ENCODE results near the gene SIGLEC1.

Gene SIGLEC1

GRCh38 chr20:3728876-3729275, 16.5 kb upstream of the SIGLEC1 start:
- DNase-seq (ENCODE audit: low spot score) = no peak

- no peak for DNase-seq (ENCODE audit: low spot score)
These were observed 16.0 kb upstream of the SIGLEC1 start for GRCh38 chr20:3728354-3728753.

- no peak for DNase-seq (ENCODE audit: low spot score)
These were observed 15.1 kb upstream of the SIGLEC1 start for GRCh38 chr20:3727401-3728021.

GRCh38 chr20:3724356-3724755, 12.0 kb upstream of the SIGLEC1 start:
- DNase-seq (ENCODE audit: low spot score) = no peak

GRCh38 chr20:3723284-3723683, 10.9 kb upstream of the SIGLEC1 start:
- no peak for DNase-seq (ENCODE audit: low spot score)

- DNase-seq (ENCODE audit: low spot score) = no peak
These were observed 9.5 kb upstream of the SIGLEC1 start for GRCh38 chr20:3721912-3722311.

- no peak for DNase-seq (ENCODE audit: low spot score)
These were observed 8.2 kb upstream of the SIGLEC1 start for GRCh38 chr20:3720626-3721025.

GRCh38 chr20:3720068-3720467, 7.7 kb upstream of the SIGLEC1 start:
- DNase-seq (ENCODE audit: low spot score) = no peak

GRCh38 chr20:3719046-3719445, 6.6 kb upstream of the SIGLEC1 start:
- DNase-seq (ENCODE audit: low spot score) = no peak

- peak; percentile 80 for DNase-seq (ENCODE audit: low spot score)
These were observed 3.9 kb upstream of the SIGLEC1 start for GRCh38 chr20:3716195-3716834.

GRCh38 chr20:3714092-3714491, 1.7 kb upstream of the SIGLEC1 start:
- no peak for DNase-seq (ENCODE audit: low spot score)

GRCh38 chr20:3711484-3711941, 887 bp downstream of the SIGLEC1 start:
- no peak for DNase-seq (ENCODE audit: low spot score)

- DNase-seq (ENCODE audit: low spot score) = peak; percentile 92
These were observed 1.5 kb downstream of the SIGLEC1 start for GRCh38 chr20:3710703-3711483.

- DNase-seq (ENCODE audit: low spot score) = no peak
These were observed 2.4 kb downstream of the SIGLEC1 start for GRCh38 chr20:3710011-3710466.

GRCh38 chr20:3707508-3707899, 4.9 kb downstream of the SIGLEC1 start:
- no peak for DNase-seq (ENCODE audit: low spot score)

- DNase-seq (ENCODE audit: low spot score) = no peak
These were observed 5.5 kb downstream of the SIGLEC1 start for GRCh38 chr20:3706774-3707507.

GRCh38 chr20:3705970-3706739, 6.2 kb downstream of the SIGLEC1 start:
- no peak for DNase-seq (ENCODE audit: low spot score)

- no peak for DNase-seq (ENCODE audit: low spot score)
These were observed 6.9 kb downstream of the SIGLEC1 start for GRCh38 chr20:3705491-3705969.

- DNase-seq (ENCODE audit: low spot score) = no peak
These were observed 8.3 kb downstream of the SIGLEC1 start for GRCh38 chr20:3704087-3704486.

GRCh38 chr20:3702611-3703391, 9.6 kb downstream of the SIGLEC1 start:
- DNase-seq (ENCODE audit: low spot score) = no peak
